Measurements from ENCODE around the gene CTSE.

Gene CTSE

GRCh38 chr1:206021008-206021625, 2.6 kb downstream of the CTSE start:
- TF ChIP-seq, protein P1, sequence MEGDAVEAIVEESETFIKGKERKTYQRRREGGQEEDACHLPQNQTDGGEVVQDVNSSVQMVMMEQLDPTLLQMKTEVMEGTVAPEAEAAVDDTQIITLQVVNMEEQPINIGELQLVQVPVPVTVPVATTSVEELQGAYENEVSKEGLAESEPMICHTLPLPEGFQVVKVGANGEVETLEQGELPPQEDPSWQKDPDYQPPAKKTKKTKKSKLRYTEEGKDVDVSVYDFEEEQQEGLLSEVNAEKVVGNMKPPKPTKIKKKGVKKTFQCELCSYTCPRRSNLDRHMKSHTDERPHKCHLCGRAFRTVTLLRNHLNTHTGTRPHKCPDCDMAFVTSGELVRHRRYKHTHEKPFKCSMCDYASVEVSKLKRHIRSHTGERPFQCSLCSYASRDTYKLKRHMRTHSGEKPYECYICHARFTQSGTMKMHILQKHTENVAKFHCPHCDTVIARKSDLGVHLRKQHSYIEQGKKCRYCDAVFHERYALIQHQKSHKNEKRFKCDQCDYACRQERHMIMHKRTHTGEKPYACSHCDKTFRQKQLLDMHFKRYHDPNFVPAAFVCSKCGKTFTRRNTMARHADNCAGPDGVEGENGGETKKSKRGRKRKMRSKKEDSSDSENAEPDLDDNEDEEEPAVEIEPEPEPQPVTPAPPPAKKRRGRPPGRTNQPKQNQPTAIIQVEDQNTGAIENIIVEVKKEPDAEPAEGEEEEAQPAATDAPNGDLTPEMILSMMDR (IDR thresholded peaks at IDR 0.05; ENCODE audit: control insufficient read depth, insufficient read depth, low read depth, low read length, missing control alignments) = no peak
- DNase-seq (ENCODE audit: low read depth) = no peak
- H3K4me3 ChIP-seq (ENCODE audit: control insufficient read depth, low read depth, low read length) = no peak overlapping the region

GRCh38 chr1:206020393-206021007, 3.2 kb downstream of the CTSE start:
- DNase-seq (ENCODE audit: low read depth) = no peak
- TF ChIP-seq, protein P1 (IDR thresholded peaks at IDR 0.05; ENCODE audit: control insufficient read depth, insufficient read depth, low read depth, low read length, missing control alignments) = no peak

DNA sequence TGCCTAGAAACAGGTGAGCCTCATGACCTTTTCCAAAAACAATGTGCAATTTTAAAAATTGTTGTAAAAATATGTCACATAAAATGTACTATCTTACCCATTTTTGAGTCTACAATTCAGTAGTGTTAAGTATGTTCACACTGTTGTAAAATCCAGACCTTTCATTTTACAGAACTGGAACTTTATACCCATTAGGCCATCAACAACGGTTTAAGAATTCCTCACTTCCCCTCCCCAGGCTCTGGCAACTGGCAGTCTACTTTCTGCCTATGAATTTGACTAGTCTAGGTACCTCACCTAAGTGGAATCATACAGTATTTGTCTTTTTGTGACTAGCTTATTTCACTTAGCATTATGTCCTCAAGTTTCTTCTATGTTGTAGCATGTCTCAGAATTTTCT, 8.6 kb downstream of the CTSE start:
- no peak for DNase-seq (ENCODE audit: low read depth)
- TF ChIP-seq, protein P1 (IDR thresholded peaks at IDR 0.05; ENCODE audit: control insufficient read depth, insufficient read depth, low read depth, low read length, missing control alignments) = no peak
- no peak overlapping the region for H3K4me3 ChIP-seq (ENCODE audit: control insufficient read depth, low read depth, low read length)

More at GRCh38 chr1:206020393-206021007, 3.2 kb downstream of the CTSE start:
- no peak overlapping the region for H3K4me3 ChIP-seq (ENCODE audit: control insufficient read depth, low read depth, low read length)

DNA sequence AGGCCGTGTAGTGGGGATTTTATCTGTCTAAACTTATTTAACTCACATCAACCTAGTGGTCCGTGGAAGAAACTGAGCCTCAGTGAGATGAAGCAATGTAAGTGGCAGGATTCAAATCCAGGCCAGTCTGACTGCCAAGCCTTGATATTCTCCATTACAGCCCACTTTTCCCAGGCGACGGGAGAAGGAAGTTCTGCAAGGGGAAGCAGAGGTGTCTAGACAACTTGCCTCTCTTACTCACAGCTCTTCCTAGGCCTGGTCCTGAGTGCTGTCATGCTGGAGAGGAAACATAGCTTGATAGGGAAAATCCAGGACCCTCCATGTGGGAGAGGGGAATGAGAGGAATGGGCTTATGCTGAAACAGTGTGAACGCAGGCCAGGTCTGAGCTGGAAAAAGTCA, 9.1 kb downstream of the CTSE start:
- TF ChIP-seq, protein P1 (IDR thresholded peaks at IDR 0.05; ENCODE audit: control insufficient read depth, insufficient read depth, low read depth, low read length, missing control alignments) = no peak
- DNase-seq (ENCODE audit: low read depth) = no peak
- H3K4me3 ChIP-seq (ENCODE audit: control insufficient read depth, low read depth, low read length) = no peak overlapping the region

DNA sequence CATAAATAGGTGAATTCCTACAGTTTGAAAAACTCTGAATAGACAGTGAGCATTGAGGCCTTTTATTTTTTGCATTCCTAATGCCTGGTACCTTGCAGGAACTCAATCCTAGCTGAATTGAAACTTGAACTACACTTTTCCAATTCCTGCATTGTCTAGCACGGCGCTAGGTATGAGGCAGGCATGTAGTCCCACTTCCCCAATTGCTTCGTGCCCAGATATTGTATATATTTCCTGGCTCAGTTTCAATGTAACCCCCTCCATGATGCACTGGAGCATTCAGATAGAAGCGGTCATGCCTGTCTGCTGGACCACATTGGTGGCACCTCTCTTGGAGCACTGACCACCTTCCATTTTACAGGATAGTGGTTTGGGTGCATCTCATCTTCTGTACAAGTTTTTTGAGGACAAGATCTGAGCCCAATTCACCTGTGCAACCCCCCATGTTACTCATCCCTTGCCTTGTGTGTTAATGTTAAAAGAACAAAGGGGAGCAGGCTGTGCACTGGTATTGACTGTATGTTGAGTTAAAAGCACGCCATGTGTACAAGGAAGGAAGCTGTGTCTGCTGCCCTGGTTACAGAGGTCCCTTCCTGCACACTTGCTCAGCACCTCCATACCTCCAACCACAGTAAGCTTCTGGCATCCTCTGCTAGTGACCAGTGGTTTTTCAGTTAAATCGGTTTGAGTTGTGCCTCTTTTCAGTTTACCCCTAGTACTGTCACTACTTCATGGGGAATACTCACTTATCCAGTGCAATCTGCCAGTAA, 10.5 kb downstream of the CTSE start:
- TF ChIP-seq, protein P1 (IDR thresholded peaks at IDR 0.05; ENCODE audit: control insufficient read depth, insufficient read depth, low read depth, low read length, missing control alignments) = no peak
- DNase-seq (ENCODE audit: low read depth) = no peak
- no peak overlapping the region for H3K4me3 ChIP-seq (ENCODE audit: control insufficient read depth, low read depth, low read length)

DNA sequence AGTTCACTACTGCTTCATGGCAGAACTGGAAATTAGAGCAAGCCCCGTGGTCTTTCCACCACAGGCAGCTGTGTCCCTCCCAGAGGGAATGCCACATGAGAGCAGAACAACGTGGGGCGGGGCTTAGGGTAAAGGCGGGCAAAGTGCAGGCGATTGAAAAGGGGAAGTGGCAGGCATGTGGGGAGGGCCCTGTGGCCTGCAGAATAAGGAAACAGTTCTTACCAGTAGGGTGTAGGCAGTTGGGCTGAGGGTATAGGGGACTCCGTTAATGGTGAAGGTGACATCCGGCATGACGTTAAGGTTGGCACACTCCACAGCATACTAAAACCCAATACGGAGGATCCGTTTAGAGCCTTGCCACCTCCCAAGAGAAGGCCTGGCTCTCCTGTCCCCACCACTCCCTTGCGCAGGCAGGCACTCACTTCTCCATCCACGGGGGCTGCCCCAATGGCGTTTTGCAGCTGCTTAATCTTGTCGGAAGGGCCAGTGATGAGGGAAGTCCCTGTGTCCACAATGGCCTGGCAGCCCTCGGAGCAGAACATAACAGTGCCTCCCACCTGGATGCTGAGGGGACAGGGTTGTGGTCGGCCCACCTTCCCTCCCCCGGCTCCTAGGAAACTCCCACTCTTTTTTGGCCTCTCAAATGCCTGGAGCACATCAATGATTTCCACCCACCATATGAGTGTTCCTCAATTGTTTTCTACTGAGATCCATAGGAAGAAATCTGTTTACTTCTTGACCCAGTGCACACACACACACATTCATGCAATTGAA, 11.4 kb downstream of the CTSE start:
- H3K4me3 ChIP-seq (ENCODE audit: control insufficient read depth, low read depth, low read length) = no peak overlapping the region
- TF ChIP-seq, protein P1 (IDR thresholded peaks at IDR 0.05; ENCODE audit: control insufficient read depth, insufficient read depth, low read depth, low read length, missing control alignments) = no peak
- DNase-seq (ENCODE audit: low read depth) = no peak
